RWPE2 (cell line): ENCODE measurements around the gene BIRC3.
"Not testable (repeated sequence)": the region's sequence is repeated elsewhere in the genome, so short reads cannot be mapped to it uniquely, and the experiment has no call there.

ENCODE experiments used
- ATAC-seq: fragments of 200-7000 bp; cut with Tn5 transposase; 3 replicates; pipeline ENCODE4 v1.9.1; 2021; ENCODE audit warnings: low read depth
- DNase-seq: peaks from one replicate; pipeline ENCODE4 v3.0.0-alpha.2; 2020; ENCODE audit warnings: low spot score
- H3K27ac ChIP-seq: fragments of 450-650 bp; 2 replicates; pipeline ENCODE4 v1.5.1; 2017; ENCODE audit warnings: mild to moderate bottlenecking; ENCODE audit not compliant: poor library complexity, severe bottlenecking
- H3K27me3 ChIP-seq: fragments of 250-450 bp; sonication (Bioruptor Pico); 2 replicates; pipeline ENCODE4 v1.5.1; 2021; ENCODE audit warnings: mild to moderate bottlenecking, moderate library complexity; ENCODE audit not compliant: insufficient read depth, poor library complexity, severe bottlenecking
- H3K36me3 ChIP-seq: fragments of 250-450 bp; sonication (Bioruptor Pico); 2 replicates; pipeline ENCODE4 v1.5.1; 2020; ENCODE audit warnings: low read depth, mild to moderate bottlenecking, moderate library complexity
- H3K4me1 ChIP-seq: fragments of 250-450 bp; sonication (Bioruptor Pico); 2 replicates; pipeline ENCODE4 v1.5.1; 2021; ENCODE audit warnings: mild to moderate bottlenecking, moderate library complexity; ENCODE audit not compliant: insufficient read depth, poor library complexity, severe bottlenecking
- H3K4me3 ChIP-seq: fragments of 250-450 bp; sonication (Bioruptor Pico); 2 replicates; pipeline ENCODE4 v1.5.1; 2021; ENCODE audit warnings: mild to moderate bottlenecking, moderate library complexity; ENCODE audit not compliant: severe bottlenecking
- H3K9me3 ChIP-seq: fragments of 250-450 bp; sonication (Bioruptor Pico); 2 replicates; pipeline ENCODE4 v1.5.1; 2021; ENCODE audit warnings: mild to moderate bottlenecking, moderate library complexity; ENCODE audit not compliant: severe bottlenecking
- TF ChIP-seq, protein P1 (sequence below): fragments of 450-650 bp; IDR thresholded peaks from one replicate; pipeline ENCODE4 v1.5.1; 2017; ENCODE audit warnings: mild to moderate bottlenecking, moderate library complexity; ENCODE audit not compliant: poor library complexity, severe bottlenecking

Gene BIRC3

GRCh38 chr11:102330231-102330630 is 12.9 kb downstream of the BIRC3 start:
- Histone ChIP-seq H3K36me3 (peaks cover 52% of the 10 kb centered on the region), H3K9me3 (no peaks in the 10 kb centered on the region), H3K4me3 (no peak overlapping the region), H3K27me3 (no peaks in the 10 kb centered on the region), H3K27ac (no peak overlapping the region), H3K4me1 (peaks cover 5% of the 10 kb centered on the region)
- DNase-seq = no peak
- TF ChIP-seq, protein P1, sequence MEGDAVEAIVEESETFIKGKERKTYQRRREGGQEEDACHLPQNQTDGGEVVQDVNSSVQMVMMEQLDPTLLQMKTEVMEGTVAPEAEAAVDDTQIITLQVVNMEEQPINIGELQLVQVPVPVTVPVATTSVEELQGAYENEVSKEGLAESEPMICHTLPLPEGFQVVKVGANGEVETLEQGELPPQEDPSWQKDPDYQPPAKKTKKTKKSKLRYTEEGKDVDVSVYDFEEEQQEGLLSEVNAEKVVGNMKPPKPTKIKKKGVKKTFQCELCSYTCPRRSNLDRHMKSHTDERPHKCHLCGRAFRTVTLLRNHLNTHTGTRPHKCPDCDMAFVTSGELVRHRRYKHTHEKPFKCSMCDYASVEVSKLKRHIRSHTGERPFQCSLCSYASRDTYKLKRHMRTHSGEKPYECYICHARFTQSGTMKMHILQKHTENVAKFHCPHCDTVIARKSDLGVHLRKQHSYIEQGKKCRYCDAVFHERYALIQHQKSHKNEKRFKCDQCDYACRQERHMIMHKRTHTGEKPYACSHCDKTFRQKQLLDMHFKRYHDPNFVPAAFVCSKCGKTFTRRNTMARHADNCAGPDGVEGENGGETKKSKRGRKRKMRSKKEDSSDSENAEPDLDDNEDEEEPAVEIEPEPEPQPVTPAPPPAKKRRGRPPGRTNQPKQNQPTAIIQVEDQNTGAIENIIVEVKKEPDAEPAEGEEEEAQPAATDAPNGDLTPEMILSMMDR = no peak
- no peak for ATAC-seq

- no peak overlapping the region for H3K4me3 ChIP-seq
- H3K27me3 ChIP-seq = no peaks in the 10 kb centered on the region
- peak overlapping the region; percentile 34 for H3K27ac ChIP-seq
- TF ChIP-seq, protein P1 = no peak
- H3K9me3 ChIP-seq = no peaks in the 10 kb centered on the region
- no peak for DNase-seq
- H3K4me1 ChIP-seq = peaks cover 4% of the 10 kb centered on the region
- ATAC-seq = no peak
- H3K36me3 ChIP-seq = peaks cover 57% of the 10 kb centered on the region
These were observed 14.1 kb downstream of the BIRC3 start for GRCh38 chr11:102331341-102331740.

DNA sequence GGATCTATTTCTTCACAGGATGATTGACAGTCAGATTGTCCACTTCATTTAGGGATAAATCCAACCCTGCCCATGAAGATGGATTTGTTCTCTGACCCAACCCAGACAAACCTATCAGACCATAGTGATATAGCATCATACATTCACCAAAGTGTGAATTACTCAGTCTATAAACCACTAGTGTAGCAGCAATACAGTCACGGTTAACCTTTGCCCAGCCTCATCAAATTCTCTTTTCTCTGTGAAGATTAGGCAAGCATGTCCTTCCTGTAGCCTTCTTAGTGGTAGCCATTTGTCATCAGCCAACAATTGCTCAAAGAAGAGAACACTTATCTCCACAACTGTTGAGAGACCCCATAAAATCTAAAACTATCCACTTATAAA is 15.3 kb downstream of the BIRC3 start:
- no peaks in the 10 kb centered on the region for H3K27me3 ChIP-seq
- no peak overlapping the region for H3K4me3 ChIP-seq
- H3K36me3 ChIP-seq = peaks cover 65% of the 10 kb centered on the region
- DNase-seq (no peak), ATAC-seq (no peak)
- peaks cover 4% of the 10 kb centered on the region for H3K4me1 ChIP-seq
- peak overlapping the region; percentile 34 for H3K27ac ChIP-seq
- TF ChIP-seq, protein P1 = no peak
- no peaks in the 10 kb centered on the region for H3K9me3 ChIP-seq

DNA sequence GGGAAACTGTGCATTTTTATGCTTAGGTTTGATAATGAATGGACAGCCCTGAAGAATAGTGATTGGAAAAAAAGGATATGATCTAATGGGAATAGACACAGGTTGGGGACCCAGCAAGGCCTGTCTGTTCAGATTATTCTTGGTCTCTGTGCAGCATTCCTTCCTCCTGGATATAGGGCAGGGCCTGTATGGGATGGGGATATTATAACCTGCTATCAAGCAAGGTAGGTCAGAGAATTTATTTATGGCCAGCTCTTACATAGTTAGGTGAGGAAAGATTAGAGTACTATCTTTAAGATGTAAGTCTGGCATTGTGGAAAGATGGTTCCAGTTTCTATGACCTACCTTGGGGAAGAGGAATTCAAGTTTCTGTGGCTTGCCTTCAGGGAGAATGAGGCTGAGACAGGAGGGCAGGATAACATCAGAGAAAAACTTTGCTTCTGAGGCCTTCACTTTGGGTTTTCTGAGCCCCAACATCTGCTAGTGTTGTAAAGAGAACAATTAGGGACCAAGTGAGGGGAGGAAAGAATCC is 21.3 kb downstream of the BIRC3 start:
- TF ChIP-seq, protein P1 = no peak
- peaks cover 19% of the 10 kb centered on the region for H3K36me3 ChIP-seq
- no peak for ATAC-seq
- H3K4me1 ChIP-seq = peaks cover 1% of the 10 kb centered on the region
- H3K4me3 ChIP-seq = no peak overlapping the region
- H3K27me3 ChIP-seq = no peaks in the 10 kb centered on the region
- no peak overlapping the region for H3K27ac ChIP-seq
- DNase-seq = no peak
- H3K9me3 ChIP-seq = no peaks in the 10 kb centered on the region

DNA sequence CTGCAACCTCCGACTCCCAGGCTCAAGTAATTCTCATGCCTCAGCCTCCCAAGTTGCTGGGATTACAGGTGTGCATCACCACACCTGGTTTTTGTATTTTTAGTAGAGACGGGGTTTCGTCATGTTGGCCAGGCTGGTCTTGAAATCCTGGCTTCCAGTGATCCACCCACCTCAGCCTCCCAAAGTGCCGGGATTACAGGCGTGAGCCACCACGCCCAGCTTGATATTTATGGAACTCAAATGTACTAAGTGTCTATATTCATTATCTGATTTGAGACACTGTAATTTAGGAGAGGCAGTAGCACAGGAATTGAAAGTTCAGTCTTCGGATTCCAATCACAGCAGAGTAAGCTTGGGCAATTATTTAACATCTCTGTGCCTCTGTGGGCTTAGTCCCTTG is 24.0 kb downstream of the BIRC3 start:
- not testable (repeated sequence) for H3K9me3 ChIP-seq, H3K27me3 ChIP-seq, ATAC-seq

More for the DNA sequence above, 24.0 kb downstream of the BIRC3 start:
- H3K27ac ChIP-seq, DNase-seq, H3K4me3 ChIP-seq, H3K36me3 ChIP-seq: not testable (repeated sequence)
- peaks cover 24% of the 10 kb centered on the region for H3K4me1 ChIP-seq
